Breast epithelium (tissue), 4 donors: ENCODE results near the gene U2SURP. TPM values are rescaled to one million over a fixed set of nuclear protein-coding genes. Genes with fewer than 3 reads are reported as not detected.

ENCODE experiments used
- DNase-seq, 2 donors: peaks; one replicate each; pipeline ENCODE4 v3.0.0-alpha.2; 2019; ENCODE audit warnings: low spot score in 2 of 2
- H3K27ac ChIP-seq, 2 donors: fragments of 200-600 bp; sonication (generic) in 1 of 2; one replicate each; pipeline ENCODE4 v1.5.1; 2016 to 2019; ENCODE audit warnings: mild to moderate bottlenecking in 1 of 2
- H3K27me3 ChIP-seq, 2 donors: fragments of 200-600 bp; sonication (generic) in 1 of 2; one replicate each; pipeline versions ENCODE4 v1.5.1 to v1.6.0; 2017 to 2019; ENCODE audit warnings: control low read depth in 1 of 2, mild to moderate bottlenecking in 1 of 2
- H3K36me3 ChIP-seq: fragments of 200-600 bp; one replicate; pipeline ENCODE4 v1.5.1; 2019
- H3K4me1 ChIP-seq, 2 donors: fragments of 200-600 bp; sonication (generic); one replicate each; pipeline ENCODE4 v1.5.1; 2016 to 2019; ENCODE audit warnings: control low read depth in 1 of 2
- H3K4me3 ChIP-seq, 3 donors: fragments of 200-600 bp; sonication (generic); 1 replicate in 2 of 3; 2 replicates in 1 of 3; pipeline ENCODE4 v1.5.1; 2016 to 2019; ENCODE audit warnings: mild to moderate bottlenecking in 3 of 3, moderate library complexity in 2 of 3
- H3K9me3 ChIP-seq, 2 donors: fragments of 200-600 bp; sonication (generic) in 1 of 2; one replicate each; pipeline ENCODE4 v1.5.1; 2016 to 2019; ENCODE audit warnings: control low read depth in 1 of 2
- CTCF ChIP-seq, 3 donors: fragments of 450-650 bp; IDR thresholded peaks; one replicate each; pipeline ENCODE4 v1.5.1; 2016 to 2017; ENCODE audit warnings: antibody characterized with exemption in 3 of 3, mild to moderate bottlenecking in 3 of 3, moderate library complexity in 3 of 3
- POLR2A ChIP-seq: fragments of 450-650 bp; IDR thresholded peaks from one replicate; pipeline ENCODE4 v1.6.1; 2016; ENCODE audit warnings: antibody characterized with exemption, mild to moderate bottlenecking, moderate library complexity
- POLR2AphosphoS5 ChIP-seq, 3 donors: sonication (generic); formaldehyde crosslinking; IDR thresholded peaks; one replicate each; pipeline ENCODE4 v1.6.1; 2017; ENCODE audit warnings: antibody characterized with exemption in 3 of 3
- intact Hi-C: fragments of 100-400 bp; cut with DNase I; formaldehyde crosslinking; loops from one replicate; pipeline ENCODE4 v1.15.1; 2023; ENCODE audit warnings: low total_unique reads
- total RNA-seq, 3 donors: library from RNA; depleted of rRNA; stranded (reverse); fragments of >200 nt; gene quantifications; one replicate each; pipeline ENCODE4 v1.1.0, GENCODE V29; 2016

U2SURP gene
- total RNA-seq, 3 donors from 2014 or later, result 79.8 to 122 (median 96.4) TPM

- H3K4me3 ChIP-seq, result no peak overlapping the region
- DNase-seq, result no peak
- TF ChIP-seq CTCF (IDR thresholded peaks at IDR 0.05) (no peak), POLR2AphosphoS5 (IDR thresholded peaks at IDR 0.05) (no peak), POLR2A (no peak)
- no peaks in the 10 kb centered on the region for H3K36me3 ChIP-seq
- intact Hi-C loops, result no loop called here
- no peak overlapping the region for H3K27ac ChIP-seq
- H3K27me3 ChIP-seq, result no peaks in the 10 kb centered on the region
- H3K9me3 ChIP-seq, result no peaks in the 10 kb centered on the region
- H3K4me1 ChIP-seq, result no peaks in the 10 kb centered on the region
Measured at GRCh38 chr3:143089965-143090364, 88.6 kb downstream of the U2SURP start.

DNA sequence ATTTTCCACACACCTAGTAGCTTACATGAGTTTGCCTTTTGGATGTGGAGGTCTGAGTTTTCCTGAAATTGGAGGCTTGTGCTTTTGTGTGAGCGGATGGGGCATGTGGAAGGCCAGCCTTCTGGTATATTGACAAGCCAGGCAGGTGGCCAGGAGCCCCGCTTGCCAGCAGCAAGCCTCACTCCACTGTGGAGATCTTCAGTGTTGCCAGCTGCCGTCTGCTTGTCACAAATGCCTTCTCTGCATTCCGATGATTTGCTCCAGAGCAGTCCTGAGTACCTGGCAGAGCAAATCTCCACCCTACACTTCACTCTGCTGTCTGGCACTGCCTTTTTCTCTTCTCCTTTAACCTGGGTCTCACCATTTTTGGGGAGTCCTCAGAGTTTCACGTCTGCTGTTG is 89.1 kb downstream of the U2SURP start:
- Histone ChIP-seq H3K36me3 (no peaks in the 10 kb centered on the region), H3K4me1 (no peaks in the 10 kb centered on the region), H3K27me3 (no peaks in the 10 kb centered on the region), H3K4me3 (no peak overlapping the region), H3K9me3 (no peaks in the 10 kb centered on the region), H3K27ac (no peak overlapping the region)
- intact Hi-C loops, result no loop called here
- TF ChIP-seq POLR2A (no peak), POLR2AphosphoS5 (IDR thresholded peaks at IDR 0.05) (no peak), CTCF (IDR thresholded peaks at IDR 0.05) (no peak)
- DNase-seq, result no peak

DNA sequence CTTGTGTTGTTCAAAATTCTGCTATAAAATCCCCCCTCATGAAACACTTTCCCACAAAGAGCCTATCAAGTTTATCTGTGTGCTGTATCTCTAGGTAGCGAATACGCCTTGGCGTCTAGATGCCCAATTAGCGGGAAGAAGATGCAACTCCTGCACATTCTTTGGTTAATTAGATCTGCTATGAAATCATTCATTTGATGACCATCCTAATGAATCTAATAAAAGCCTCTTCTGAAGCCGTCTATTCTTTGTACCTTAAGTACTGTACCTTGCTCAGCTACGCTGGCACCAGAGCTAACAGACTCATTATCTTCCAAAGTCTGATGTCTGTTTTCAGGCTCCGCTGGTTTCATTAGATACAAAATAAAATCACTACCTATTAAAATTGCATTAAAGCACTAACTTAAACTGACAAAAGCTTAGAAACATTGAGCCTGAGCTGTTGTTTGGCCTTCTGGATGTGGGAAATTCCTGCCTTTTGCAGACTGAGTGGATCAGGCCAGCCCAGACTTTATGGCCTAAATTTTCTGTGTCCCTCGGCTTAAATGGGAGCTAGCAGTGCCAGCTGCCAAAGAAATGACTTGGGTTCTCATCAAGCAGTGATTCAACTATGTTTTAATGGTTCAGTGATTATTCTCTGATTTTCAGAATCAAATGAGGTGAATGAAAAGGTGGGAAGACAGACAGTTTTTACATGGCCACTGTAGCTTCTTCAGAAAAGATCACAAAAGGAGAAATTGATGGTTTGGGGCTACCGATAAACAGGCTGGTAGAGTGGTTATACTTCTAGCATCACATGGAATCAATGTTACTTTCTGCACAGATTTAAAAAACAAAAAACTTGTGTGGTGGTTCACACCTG is 89.8 kb downstream of the U2SURP start:
- TF ChIP-seq POLR2A (no peak), POLR2AphosphoS5 (IDR thresholded peaks at IDR 0.05) (no peak), CTCF (IDR thresholded peaks at IDR 0.05) (no peak)
- Histone ChIP-seq H3K36me3 (no peaks in the 10 kb centered on the region), H3K9me3 (no peaks in the 10 kb centered on the region), H3K27ac (no peak overlapping the region), H3K4me3 (no peak overlapping the region), H3K27me3 (no peaks in the 10 kb centered on the region), H3K4me1 (no peaks in the 10 kb centered on the region)
- no peak for DNase-seq
- intact Hi-C loops, result no loop called here

GRCh38 chr3:143092191-143092590 is 90.8 kb downstream of the U2SURP start:
- H3K4me3 ChIP-seq, result no peak overlapping the region
- H3K9me3 ChIP-seq, result no peaks in the 10 kb centered on the region
- H3K36me3 ChIP-seq, result no peaks in the 10 kb centered on the region
- H3K27ac ChIP-seq, result no peak overlapping the region
- no peaks in the 10 kb centered on the region for H3K27me3 ChIP-seq
- TF ChIP-seq POLR2A, result no peak
- TF ChIP-seq POLR2AphosphoS5 (IDR thresholded peaks at IDR 0.05), result no peak
- TF ChIP-seq CTCF (IDR thresholded peaks at IDR 0.05), result no peak
- DNase-seq, result no peak
- intact Hi-C loops, result no loop called here
- H3K4me1 ChIP-seq, result no peaks in the 10 kb centered on the region

DNA sequence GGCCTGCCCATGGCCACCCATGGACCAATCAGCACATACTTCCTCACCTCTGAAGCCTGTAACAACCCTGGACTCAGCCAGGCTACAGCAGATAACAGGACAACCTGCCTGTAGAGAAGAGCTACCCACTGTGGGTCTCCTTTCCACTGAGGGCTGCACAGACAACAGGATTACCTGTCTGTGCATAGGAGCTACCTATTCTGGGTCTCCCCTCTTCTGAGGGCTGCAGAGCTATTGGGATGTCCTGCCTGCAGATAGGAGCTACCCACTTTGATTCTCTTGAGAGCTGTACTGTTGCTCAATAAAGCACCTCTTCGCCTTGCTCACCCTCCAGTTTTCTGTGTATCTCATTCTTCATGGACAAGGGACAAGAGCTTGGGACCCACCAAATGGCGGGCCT is 94.4 kb downstream of the U2SURP start:
- no peaks in the 10 kb centered on the region for H3K27me3 ChIP-seq
- no peak overlapping the region for H3K4me3 ChIP-seq
- intact Hi-C loops, result no loop called here
- DNase-seq, result no peak
- no peak for TF ChIP-seq CTCF (IDR thresholded peaks at IDR 0.05)
- TF ChIP-seq POLR2A, result no peak
- no peak for TF ChIP-seq POLR2AphosphoS5 (IDR thresholded peaks at IDR 0.05)
- H3K4me1 ChIP-seq, result no peaks in the 10 kb centered on the region
- no peak overlapping the region for H3K27ac ChIP-seq
- H3K9me3 ChIP-seq, result no peaks in the 10 kb centered on the region
- no peaks in the 10 kb centered on the region for H3K36me3 ChIP-seq
